GM19468 (cell line): ENCODE data around the gene APBA3.
A peak's percentile ranks its signal among the peaks of the same experiment; 100 is the strongest.
"Not testable (repeated sequence)": the region's sequence is repeated elsewhere in the genome, so short reads cannot be mapped to it uniquely, and the experiment has no call there.

Source experiments
- ATAC-seq: cut with Tn5 transposase; IDR thresholded peaks from one replicate; pipeline ENCODE4 v1.9.1; 2021; ENCODE audit warnings: mild to moderate bottlenecking, moderate library complexity, moderate number of reproducible peaks; ENCODE audit not compliant: unreplicated experiment; ENCODE audit errors: extremely low read depth

The APBA3 gene

DNA sequence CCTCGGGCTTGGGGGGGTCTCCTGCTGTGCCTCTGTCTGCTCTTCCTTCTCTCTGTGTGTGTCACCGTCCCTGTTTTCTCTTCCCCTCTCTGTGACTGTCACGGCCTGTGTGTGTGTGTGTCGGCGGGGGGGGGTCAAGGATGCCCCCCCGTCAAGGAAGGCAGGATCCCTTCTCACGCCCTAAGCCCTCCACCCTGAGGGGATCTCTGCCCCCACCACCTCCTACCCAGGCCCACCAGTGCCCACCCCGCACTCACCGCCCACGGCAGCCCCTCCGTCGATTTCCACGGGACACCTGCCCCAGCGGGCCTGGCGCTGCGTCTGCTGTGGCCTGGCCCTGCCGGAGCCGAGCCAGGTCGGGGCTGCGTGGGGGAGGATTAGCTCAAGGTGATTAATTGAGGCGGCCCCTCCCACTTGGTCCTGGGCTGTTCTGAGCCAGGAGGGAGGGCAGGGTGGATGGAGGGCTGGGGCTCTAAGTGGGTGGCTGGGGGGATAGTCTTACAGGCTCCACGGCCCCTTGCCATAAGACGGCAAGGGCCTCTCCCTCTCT is 10.5 kb upstream of the APBA3 start, which contains the start of gene RAX2:
Gene RAX2, minus strand, starts transcription at position 323 of the 550 bp plus-strand sequence. CDS start 486 bp downstream, outside the sequence.
- no peak for ATAC-seq

DNA sequence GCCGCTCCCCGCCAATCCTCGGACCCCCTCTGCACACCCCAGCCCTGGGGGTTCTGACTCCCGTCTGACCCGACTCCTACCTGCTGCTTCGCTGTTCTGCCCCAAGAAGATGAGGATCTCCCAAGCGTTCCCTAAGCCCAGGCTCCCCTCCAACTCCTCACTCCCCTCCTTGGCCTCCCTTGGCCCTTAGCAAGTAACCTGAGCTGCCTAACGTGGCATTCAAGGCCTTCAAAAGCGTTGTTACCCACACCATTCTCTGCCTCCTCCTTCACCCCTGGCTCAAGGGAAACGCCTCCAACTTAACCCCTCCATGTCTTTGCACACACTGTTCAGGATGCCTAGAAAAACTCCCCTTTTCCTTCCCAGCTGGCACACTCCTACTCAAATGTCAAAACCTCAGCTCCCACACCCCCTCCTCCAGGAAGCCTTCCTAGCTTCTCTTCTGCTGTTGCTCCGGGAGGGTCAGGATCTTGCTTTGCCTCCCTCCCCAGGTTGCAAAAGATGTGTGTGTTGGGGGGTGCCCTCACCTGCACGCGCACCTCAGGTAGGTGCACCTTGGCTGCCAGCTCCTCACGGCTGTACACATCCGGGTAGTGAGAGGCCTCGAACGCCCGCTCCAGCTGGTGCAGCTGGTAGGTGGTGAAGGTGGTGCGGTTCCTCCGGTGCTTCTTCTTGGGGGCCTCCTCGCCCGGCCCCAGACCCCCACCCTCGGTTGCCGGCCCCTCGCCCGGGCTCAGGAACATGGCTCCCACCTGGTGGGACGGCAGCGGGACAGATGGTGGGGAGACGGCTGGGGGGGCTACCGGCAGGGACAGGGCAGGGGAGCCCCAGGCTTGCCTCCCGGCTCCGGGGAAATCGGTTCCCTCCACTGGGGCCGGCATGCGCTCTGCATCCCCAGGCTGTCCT is 9.8 kb upstream of the APBA3 start:
- no peak for ATAC-seq

DNA sequence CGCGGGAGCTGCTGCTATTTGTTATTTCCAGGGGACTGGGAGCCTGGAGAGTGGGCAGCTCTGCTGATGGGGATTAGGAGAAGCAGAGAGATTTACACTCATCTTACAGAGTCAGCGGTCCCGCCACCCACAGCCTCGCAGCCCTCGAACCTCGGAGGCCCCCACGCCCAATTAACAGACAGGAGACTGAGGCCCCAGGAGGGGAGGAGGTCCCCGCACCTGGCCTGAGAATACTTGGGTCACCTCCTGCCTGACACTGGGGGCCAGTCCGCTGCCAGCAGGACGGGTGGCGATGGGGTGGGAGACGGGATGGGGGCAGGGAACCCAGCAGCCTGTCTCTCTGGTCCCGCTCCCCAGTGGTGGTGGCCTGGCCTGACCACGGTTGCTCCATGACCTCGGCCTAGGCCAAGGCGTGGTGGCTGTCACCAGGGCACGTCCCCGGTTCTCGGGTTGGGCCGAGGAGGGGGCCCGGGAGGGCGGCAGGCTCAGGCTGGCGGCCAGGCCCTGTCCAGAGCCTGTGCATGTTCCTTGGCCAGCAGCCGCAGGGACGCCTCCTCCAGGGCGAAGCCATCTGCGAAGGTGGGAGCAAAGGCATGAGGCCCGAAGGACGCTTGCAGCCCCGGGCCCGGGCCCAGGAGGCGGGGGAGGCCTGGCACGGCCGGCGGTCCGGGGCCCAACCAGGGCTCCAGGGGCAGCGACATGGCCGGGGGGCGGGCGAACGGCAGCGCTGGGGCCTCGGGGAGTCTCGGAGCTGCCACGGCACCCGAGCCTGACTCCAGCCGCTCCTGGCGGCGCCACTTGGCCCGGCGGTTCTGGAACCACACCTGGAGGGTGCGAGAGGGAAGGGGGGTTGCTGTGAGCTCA is 8.9 kb upstream of the APBA3 start:
- no peak for ATAC-seq

DNA sequence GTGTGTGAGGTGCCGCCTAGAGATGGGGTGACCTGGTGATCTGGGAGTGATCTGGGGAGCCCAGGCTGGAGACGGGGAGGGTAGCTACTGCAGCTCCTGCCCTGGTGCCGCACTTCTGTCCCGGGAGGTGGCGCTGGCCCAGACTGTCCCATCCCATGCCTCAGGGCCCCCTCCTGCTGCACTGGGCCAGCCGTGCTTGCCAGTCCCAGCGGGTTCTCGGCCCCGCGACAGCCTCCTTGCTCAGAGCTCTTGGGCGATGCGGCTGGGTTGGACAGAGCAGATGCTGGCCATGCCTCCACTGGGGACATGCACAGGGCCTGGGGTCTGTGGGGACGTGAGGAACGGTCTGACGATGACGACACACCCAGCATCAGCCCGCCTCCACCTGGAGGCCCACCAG is 8.0 kb upstream of the APBA3 start:
- ATAC-seq = no peak

DNA sequence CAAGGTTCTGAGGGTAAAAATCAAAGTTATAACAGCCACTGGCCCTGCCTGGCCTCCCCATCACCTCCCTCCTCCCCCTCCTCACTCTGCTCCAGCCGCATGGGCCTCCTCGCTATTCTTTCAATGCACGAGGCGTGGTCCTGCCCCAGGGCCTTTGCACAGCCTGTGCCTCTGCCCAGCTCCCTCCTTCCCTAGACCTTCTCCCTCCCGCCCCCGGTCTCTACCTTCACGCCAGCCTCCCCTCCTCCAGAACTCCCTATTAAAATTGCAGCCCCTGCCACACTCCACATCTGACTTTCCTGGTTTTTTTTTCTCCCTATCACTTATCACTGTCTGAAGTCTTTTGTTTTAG is 7.2 kb upstream of the APBA3 start:
- no peak for ATAC-seq

DNA sequence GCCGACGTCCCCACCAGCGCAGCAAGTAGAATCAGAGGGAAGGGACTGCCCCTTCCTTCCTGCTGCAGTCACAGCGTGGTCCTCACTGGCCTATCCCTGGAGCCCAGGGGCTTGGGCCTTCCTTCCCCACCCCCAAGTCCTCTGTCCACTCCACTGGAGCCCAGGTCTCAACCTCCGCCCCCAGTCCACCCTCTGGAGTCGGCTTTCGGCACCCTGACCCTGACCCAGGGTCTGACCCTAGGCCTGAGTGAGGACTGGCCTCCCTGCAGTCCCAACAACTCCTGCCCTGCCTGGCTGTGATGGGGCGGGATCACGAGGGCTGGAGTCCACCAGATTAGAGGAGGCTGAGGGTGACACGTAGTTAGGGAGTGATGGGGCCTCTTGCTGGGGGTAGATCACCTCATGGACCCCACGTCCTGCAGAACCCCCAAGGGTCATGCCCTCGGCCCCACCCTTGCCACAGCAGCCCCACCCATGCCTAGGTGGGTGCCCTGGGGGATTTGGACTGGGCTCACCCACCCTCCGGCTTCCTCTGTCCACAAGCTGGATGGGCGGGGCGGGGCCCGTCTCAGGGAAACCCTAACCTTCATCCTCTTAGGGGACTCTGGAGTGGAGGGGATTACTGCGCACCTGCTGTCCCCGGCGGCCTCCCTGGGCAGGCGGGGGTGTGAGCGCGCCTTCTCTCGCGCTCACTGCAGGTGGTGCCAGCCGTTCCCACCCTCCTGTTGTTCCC is 6.7 kb upstream of the APBA3 start:
- ATAC-seq = no peak

DNA sequence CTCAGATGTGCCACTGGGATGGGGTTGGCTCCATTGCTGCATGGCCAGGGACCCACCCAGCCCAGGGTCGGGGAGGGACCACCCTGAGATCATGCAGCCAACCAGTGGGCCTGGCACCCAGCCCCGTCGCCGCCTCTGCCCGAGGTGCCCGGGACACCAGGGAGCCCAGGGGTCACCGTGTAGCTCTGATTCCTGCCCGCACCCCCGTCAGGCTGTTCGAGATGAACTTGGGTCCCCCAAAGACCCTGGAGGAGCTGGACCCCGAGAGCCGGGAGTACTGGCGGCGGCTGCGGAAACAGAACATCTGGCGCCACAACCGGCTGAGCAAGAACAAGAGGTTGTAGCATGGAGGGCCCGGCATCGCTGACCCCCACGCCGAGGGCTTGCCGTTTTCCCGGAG is 5.6 kb upstream of the APBA3 start:
- no peak for ATAC-seq

DNA sequence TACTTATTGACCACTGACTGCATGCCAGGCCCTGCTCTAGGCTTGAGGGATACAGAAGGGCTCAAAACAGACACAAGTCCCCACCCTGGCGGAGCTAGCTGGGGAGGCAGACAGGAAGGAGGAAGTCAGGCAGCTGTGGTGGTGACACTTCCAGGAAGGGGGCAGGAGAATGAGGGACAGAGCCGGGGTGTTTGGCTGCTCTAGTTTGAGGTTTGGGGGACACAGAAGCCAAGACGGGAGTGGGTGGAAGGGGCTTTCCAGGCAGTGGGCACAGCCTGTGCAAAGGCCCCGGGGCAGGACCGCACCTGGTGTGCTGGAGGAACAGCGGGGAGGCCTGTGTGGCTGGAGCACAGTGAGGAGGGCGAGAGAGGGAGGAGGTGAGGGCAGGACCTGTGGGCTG is 5.0 kb upstream of the APBA3 start:
- ATAC-seq = no peak

DNA sequence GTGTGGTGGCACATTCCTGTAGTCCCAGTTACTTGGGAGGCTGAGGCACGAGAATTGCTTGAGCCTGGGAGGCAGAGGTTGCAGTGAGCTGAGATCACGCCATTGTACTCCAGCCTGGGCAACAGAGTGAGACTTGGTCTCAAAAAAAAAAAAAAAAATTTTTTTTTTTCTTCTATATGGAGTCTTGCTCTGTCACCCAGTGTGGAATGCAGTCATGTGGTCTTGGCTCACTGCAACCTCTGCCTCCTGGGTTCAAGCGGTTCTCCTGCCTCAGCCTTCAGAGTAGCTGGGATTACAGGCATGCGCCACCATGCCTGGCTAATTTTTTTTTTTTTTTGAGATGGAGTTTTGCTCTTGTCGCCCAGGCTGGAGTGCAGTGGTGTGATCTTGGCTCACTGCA is 4.3 kb upstream of the APBA3 start:
- ATAC-seq = not testable (repeated sequence)

DNA sequence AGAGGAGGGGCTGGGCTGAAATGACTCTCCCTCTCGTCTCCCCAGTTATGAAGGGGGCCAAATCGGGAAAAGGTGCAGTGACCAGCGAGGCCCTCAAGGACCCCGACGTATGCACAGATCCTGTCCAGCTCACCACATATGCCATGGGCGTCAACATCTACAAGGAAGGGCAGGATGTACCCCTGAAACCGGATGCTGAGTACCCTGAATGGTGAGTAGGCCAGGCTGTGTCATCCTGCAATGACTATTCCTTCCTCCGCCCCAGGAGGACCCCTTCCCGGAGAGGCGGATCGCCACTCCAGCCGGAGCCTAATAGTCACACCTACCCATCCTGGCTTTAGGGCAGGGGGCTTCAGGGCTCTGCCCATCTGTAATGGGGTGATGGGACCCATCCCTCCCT is 3.6 kb upstream of the APBA3 start:
- no peak for ATAC-seq

DNA sequence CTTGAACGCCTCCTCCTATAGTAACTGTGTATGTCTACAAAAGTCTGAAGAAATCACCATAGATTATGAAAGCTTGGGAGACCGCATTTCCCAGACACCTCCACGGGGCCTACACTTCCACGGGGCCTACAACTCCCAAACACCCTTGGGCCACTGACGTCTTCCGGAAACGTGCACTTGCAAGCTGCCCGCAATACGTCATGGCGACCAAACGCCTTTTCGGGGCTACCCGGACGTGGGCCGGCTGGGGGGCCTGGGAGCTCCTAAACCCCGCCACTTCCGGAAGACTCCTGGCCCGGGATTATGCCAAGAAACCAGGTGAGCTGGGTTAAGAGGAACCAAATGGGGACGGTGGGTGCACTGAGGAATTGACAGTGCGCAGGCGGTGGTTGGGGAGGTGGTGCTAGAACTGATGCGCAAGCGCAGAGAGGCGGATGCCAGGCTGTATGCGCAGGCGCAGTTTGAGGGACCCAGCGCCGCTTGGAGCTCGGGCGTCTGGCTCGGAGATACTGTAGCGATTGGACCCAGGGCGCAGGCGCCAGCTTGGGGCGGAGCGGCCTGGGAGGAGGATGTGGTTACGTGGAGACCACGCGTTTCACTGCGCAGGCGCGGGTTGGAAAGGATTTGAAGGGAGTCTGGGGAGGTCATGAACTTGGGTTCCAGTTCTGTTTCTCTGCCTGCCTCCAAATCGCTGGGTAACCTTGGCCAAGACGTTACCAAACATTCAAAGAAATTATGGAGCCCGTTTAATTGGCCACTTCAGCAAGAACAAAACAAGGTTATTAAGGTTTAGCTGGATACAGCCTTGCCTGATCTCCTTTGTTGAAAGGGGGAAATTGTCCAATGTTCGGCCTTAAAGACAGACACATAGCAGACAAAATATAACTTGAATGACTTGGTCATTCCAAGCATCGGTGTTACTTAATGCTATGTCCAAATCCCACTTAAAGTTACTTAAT is 1.3 kb upstream of the APBA3 start, which contains the start of gene MRPL54:
Gene MRPL54, plus strand, starts transcription at position 182 of the 959 bp plus-strand sequence. Its CDS starts 19 bp downstream, at position 201.
- ATAC-seq = peak; percentile 67

DNA sequence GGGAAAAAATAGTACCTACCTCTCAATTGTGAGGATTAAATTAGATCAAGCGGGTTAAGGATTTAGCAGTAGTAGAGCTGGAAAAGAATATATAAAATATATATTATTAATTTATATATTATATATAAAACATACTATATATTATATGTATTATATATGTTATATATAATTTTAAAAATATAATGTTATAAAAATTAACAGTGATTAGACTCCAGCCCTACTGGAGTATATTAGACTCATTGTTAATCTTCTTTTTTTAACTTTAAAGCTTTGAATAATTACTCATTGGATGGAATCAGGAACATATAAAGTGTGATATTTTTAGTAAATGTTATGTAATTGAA is 610 bp upstream of the APBA3 start:
- ATAC-seq = no peak

DNA sequence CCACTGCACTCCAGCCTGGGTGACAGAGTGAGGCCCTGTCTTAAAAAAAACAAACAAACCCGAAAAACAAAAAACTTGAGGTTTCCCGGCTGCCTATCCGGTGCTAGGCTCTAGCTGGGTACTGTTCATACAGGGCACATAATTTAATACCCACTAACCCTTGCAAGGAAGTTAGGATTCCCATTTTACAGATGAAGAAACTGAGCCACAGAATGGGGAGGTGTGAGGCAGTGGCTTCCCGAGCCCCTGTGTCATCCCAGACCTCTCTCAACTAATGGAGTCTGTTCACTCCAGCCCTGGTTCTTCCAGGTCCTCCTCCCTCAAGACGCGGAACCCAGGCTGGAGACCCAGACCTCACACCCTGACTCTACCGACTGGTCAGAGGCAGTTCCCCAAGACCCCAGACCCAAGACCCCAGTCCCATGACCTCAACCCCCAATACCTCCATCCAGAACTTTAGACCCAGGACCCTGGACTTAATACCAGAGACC is 576 bp downstream of the APBA3 start:
- ATAC-seq = no peak

DNA sequence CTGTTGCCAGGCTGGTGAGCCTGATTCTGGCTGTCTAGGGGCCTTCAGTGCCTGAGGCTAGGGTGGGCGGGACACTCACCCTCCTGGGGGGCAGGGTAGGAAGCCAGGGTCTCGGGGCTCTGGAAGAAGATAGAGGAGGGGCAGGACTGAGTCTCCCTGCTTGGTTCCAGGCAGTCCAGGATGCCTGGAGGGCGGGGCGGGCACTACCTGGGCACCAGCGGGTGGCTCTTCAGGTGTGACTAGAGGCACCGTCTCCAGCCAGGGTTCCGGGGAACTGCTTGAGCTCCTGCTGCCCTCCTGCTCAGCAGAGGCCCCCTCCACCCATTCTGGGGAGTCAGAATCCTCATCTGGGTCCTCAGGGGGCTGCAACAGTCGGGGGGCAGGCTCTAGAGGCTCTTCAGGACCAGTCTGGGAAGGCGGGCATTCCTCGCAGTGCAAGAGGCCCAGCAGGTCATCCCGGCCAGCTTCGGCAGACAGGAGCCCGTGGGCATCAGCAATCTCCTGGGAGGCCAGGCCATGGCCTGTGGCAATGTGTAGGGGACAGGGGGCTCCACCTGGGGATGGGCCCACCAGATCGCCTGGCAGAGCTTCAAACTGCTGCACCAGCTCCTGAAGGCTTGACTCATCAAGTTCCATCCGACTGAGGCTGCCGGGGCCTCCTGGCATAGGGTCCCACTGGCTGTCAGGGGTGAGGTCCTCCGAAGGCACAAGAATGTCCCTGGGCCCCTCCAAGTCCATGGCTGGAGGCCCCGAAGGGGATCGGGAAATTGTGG is 1.8 kb downstream of the APBA3 start:
- no peak for ATAC-seq

DNA sequence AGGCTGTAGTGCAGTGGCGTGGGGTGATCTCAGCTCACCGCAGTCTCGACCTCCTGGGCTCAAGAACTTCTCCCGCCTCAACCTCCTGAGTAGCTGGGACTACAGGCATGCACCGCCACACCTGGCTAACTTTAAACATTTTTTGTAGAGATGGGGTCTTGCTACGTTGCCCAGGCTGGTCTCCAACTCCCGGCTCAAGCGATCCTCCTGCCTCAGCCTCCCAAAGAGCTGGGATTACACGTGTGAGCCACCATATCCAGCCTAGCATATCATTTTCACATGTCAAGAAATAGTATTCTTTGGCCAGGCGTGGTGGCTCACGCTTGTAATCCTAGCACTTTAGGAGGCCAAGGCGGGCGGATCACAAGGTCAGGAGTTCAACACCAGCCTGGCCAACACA is 3.2 kb downstream of the APBA3 start:
- not testable (repeated sequence) for ATAC-seq

DNA sequence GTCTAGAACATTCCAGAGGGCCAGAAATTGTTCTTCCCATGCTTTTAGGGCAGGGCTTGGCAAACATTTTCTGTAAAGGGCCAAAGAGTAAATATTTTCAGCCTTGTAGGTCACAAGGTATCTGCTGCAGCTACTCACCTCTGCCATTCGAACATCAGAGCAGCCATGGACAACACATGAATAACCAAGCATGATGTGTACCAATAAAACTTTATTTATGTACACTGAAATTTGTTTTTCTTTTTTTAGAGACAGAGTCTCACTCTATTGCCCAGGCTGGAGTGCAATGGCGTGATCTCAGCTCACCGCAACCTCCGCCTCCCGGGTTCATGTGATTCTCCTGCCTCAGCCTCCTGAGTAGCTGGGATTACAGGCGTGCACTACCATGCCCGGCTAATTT is 3.8 kb downstream of the APBA3 start:
- ATAC-seq = not testable (repeated sequence)

DNA sequence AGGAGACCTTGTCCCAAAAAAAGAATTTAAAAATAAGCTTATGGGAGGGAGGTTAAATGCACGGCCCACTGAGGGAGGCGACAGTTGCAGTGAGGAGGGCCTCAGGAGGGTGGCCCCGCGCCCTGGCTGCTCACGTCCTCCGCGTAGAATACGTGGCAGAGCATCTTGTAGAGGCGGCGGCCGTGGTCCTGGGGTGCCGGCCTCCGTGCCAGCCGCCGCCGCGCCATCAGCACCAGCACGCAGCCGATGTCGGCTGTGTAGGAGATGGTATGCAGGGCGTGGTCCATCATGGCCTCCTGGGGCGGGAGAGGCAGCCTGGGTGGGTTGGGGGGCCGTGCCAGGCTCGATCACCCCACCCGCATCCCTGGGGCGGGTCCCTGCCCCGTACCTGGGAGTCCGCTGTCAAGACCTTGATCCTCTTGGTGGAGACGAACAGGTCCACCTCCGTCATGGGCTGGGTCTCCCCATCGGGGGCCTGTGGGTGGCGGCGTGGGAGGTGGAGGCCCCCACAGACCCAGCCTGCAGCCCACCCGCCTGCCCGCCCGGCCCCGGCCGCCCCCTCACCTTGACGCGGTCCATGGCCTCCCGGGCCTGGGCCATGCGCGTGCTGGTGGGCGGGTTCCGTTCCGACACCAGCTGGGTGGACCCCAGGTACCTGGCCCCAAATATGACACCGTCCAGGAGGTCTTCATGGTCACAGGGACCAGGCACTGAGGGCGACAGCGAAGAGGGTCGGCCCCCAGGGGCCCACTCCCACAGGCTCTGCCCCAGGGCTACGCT is 7.7 kb downstream of the APBA3 start:
- no peak for ATAC-seq
